B cell (primary cell): ENCODE measurements around the gene NCKIPSD. TPM values are rescaled to one million over a fixed set of nuclear protein-coding genes. Genes with fewer than 3 reads are reported as not detected.
A peak's percentile ranks its signal among the peaks of the same experiment; 100 is the strongest.

ENCODE experiments used
- ATAC-seq: fragments of 200-7000 bp; cut with Tn5 transposase; one replicate; pipeline ENCODE4 v1.10.0; 2021; ENCODE audit warnings: low read depth, mild to moderate bottlenecking, moderate number of reproducible peaks, moderate library complexity
- CTCF ChIA-PET: fragments of 350-600 bp; sonication (Branson Sonifier 250); formaldehyde crosslinking; loops from one replicate; lab custom pipeline; 2021; ENCODE audit warnings: antibody characterized with exemption, inconsistent platforms; lab: Charles Lee
- POLR2A ChIA-PET: fragments of 350-600 bp; sonication (Branson Sonifier 250); formaldehyde crosslinking; loops from one replicate; lab custom pipeline; 2021; ENCODE audit warnings: antibody characterized with exemption; lab: Charles Lee
- DNase-seq: peaks from one replicate; pipeline ENCODE4 v3.0.0; 2013
- H2AFZ ChIP-seq: 2 replicates; pipeline ENCODE4 v1.6.1; 2012; ENCODE audit warnings: mild to moderate bottlenecking, low read depth, low read length; ENCODE audit not compliant: insufficient read depth, poor library complexity, severe bottlenecking
- H3K27ac ChIP-seq, 2 donors: 1 replicate in 1 of 2; 2 replicates in 1 of 2; pipeline ENCODE4 v1.5.1; 2012 to 2013; ENCODE audit warnings: low read length in 2 of 2, mild to moderate bottlenecking in 2 of 2, moderate library complexity in 1 of 2
- H3K27me3 ChIP-seq, 4 experiments: fragments of 200-600 bp in 1 of 4; sonication (generic) in 1 of 4; replicated peaks in 1 of 4; 1 replicate in 2 of 4; 2 replicates in 2 of 4; pipeline versions ENCODE4 v1.6.1 to v1.7.0; 2013 to 2016; ENCODE audit warnings: low read length in 3 of 4, mild to moderate bottlenecking in 2 of 4, mixed read lengths in 1 of 4, moderate library complexity in 1 of 4; ENCODE audit not compliant: insufficient read depth in 4 of 4, control insufficient read depth in 3 of 4; ENCODE audit errors: control extremely low read depth in 1 of 4
- H3K36me3 ChIP-seq, 2 experiments: replicated peaks in 1 of 2; 1 replicate in 1 of 2; 2 replicates in 1 of 2; pipeline versions ENCODE4 v1.6.1 to v1.7.1; 2013; ENCODE audit warnings: low read length in 1 of 2; ENCODE audit not compliant: insufficient read depth in 2 of 2, control insufficient read depth in 1 of 2; ENCODE audit errors: control extremely low read depth in 1 of 2, extremely low read depth in 1 of 2
- H3K4me1 ChIP-seq, 2 donors: fragments of 200-600 bp in 1 of 2; sonication (generic) in 1 of 2; 1 replicate in 1 of 2; 2 replicates in 1 of 2; pipeline versions ENCODE4 v1.5.1 to v1.6.1; 2013 to 2017; ENCODE audit warnings: low read length in 2 of 2; ENCODE audit not compliant: control insufficient read depth in 2 of 2, insufficient read depth in 2 of 2
- H3K4me2 ChIP-seq: replicated peaks from 2 replicates; pipeline ENCODE3; 2012; ENCODE audit warnings: mild to moderate bottlenecking, low read depth, low read length; ENCODE audit not compliant: poor library complexity, severe bottlenecking
- H3K4me3 ChIP-seq, 5 experiments: fragments of 200-600 bp in 1 of 5; sonication (generic) in 1 of 5; 1 replicate in 3 of 5; 2 replicates in 2 of 5; pipeline versions ENCODE4 v1.5.1 to v1.7.0; 2011 to 2016; ENCODE audit warnings: low read length in 4 of 5, mild to moderate bottlenecking in 4 of 5, low read depth in 2 of 5, control low read depth in 1 of 5, moderate library complexity in 1 of 5; ENCODE audit not compliant: insufficient read depth in 1 of 5; ENCODE audit errors: control extremely low read depth in 1 of 5, extremely low read depth in 1 of 5
- H3K79me2 ChIP-seq: fragments of 200-600 bp; sonication (generic); one replicate; pipeline ENCODE4 v1.6.0; 2016; ENCODE audit warnings: low read length; ENCODE audit not compliant: control insufficient read depth, insufficient read depth
- H3K9ac ChIP-seq: fragments of 200-600 bp; sonication (generic); 2 replicates; pipeline ENCODE4 v1.6.1; 2017; ENCODE audit warnings: mild to moderate bottlenecking, low read length, moderate library complexity
- H3K9me3 ChIP-seq, 3 donors: one replicate each; pipeline versions ENCODE4 v1.6.1 to v1.7.1; 2013; ENCODE audit warnings: low read length in 2 of 3; ENCODE audit not compliant: control insufficient read depth in 2 of 3, insufficient read depth in 1 of 3; ENCODE audit errors: control extremely low read depth in 1 of 3
- H4K20me1 ChIP-seq: 2 replicates; pipeline ENCODE4 v1.6.0; 2012; ENCODE audit warnings: mild to moderate bottlenecking, low read length; ENCODE audit not compliant: insufficient read depth, control insufficient read depth, poor library complexity, severe bottlenecking
- H3K27ac Mint-ChIP-seq: one replicate; pipeline ENCODE4 v1.8.0; 2021; ENCODE audit warnings: mixed read lengths
- H3K27me3 Mint-ChIP-seq: one replicate; pipeline ENCODE4 v1.8.0; 2021; ENCODE audit warnings: mixed read lengths
- H3K4me1 Mint-ChIP-seq: one replicate; pipeline ENCODE4 v1.8.0; 2021; ENCODE audit warnings: mixed read lengths
- H3K4me3 Mint-ChIP-seq: one replicate; pipeline ENCODE4 v1.8.0; 2021; ENCODE audit warnings: mixed read lengths
- H3K9me3 Mint-ChIP-seq: one replicate; pipeline ENCODE4 v1.8.0; 2022; ENCODE audit warnings: mixed read lengths; ENCODE audit not compliant: insufficient read depth
- CTCF ChIP-seq: fragments of 200-600 bp; IDR thresholded peaks from one replicate; pipeline ENCODE4 v1.8.0; 2022; ENCODE audit warnings: antibody characterized with exemption, mild to moderate bottlenecking
- EZH2 ChIP-seq: IDR thresholded peaks from 2 replicates; pipeline ENCODE4 v1.6.1; 2012; ENCODE audit warnings: borderline replicate concordance, low read depth, mild to moderate bottlenecking, moderate library complexity, low read length; ENCODE audit not compliant: insufficient read depth, poor library complexity, severe bottlenecking
- WGBS: methylation state at CpG from one replicate; pipeline ENCODE4 v1.1.5; 2013; ENCODE audit warnings: missing lambda C conversion rate; ENCODE audit not compliant: insufficient coverage; 5-methylcytosine and 5-hydroxymethylcytosine counted together
- intact Hi-C: fragments of 100-400 bp; cut with micrococcal nuclease; formaldehyde crosslinking; loops from one replicate; pipeline ENCODE4 v1.10.0; 2022
- polyA plus RNA-seq: library from polyadenylated mRNA; depleted of rRNA; stranded (reverse); fragments of >200 nt; gene quantifications from 2 replicates; pipeline ENCODE4 v1.2.3, GENCODE V29; 2012
- total RNA-seq, 2 donors: library from RNA; stranded (reverse); fragments of 120-200 nt in 1 of 2; gene quantifications; 1 replicate in 1 of 2; 2 replicates in 1 of 2; pipeline versions ENCODE4 v1.2.3 to v1.2.4, GENCODE V29; 2013 to 2022

The NCKIPSD gene
- total and polyA plus RNA-seq, 2 donors (not counting 1 experiment from before 2014, with no cell fraction given), result 19.1 to 24.6 TPM

- H3K9ac ChIP-seq, result no peak overlapping the region
- WGBS, result 89% methylated on average over 6 of the region's 7 CpGs
- Mint-ChIP-seq H3K4me1 (peaks cover 38% of the 10 kb centered on the region), H3K4me3 (no peak overlapping the region), H3K27ac (peak overlapping the region; percentile 32), H3K27me3 (no peaks in the 10 kb centered on the region), H3K9me3 (no peaks in the 10 kb centered on the region)
- ChIA-PET CTCF (interaction anchor here (0.7 to 0.8 kb wide), 2 partner anchors 8 to 31 kb away, joined by 3 read pairs; partner anchors contain the start of gene IP6K2), POLR2A (no interaction called here)
- no peak overlapping the region for H3K27ac ChIP-seq
- H3K27me3 ChIP-seq, result no peaks in the 10 kb centered on the region
- ATAC-seq (no peak), DNase-seq (no peak)
- H3K4me1 ChIP-seq, result peaks cover 9 to 11% of the 10 kb centered on the region in 2 donors
- H4K20me1 ChIP-seq, result peaks cover 76% of the 10 kb centered on the region
- no peak overlapping the region for H3K4me3 ChIP-seq
- H3K79me2 ChIP-seq, result peaks cover 98% of the 10 kb centered on the region
- peaks cover 10 to 54% of the 10 kb centered on the region in 2 experiments for H3K36me3 ChIP-seq
- H3K9me3 ChIP-seq, result no peaks in the 10 kb centered on the region
- intact Hi-C loops, result no loop called here
- TF ChIP-seq EZH2 (no peak), CTCF (no peak)
- H2AFZ ChIP-seq, result no peak overlapping the region
- no peak overlapping the region for H3K4me2 ChIP-seq
Observed at GRCh38 chr3:48709051-48709461, 23.3 kb upstream of the NCKIPSD start.

DNA sequence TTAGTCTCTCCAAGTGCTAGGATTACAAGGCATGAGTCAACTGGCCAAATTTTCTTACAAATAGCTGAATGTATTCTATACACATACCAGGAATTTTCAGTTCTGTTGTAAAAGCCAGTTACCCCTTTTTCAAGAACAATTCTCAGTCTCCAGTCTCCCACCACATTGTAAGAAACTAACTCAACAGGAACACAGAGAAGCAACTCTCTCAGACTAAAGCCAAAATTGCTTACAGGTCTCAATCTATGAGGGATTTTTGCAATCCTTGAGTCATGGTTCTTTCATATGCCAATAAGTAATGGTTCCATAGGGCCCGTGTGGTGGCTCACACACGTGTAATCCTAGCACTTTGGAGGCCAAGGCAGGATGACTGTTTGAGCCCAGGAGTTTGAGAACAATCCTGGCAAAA is 22.8 kb upstream of the NCKIPSD start:
- Histone ChIP-seq H2AFZ (no peak overlapping the region), H3K36me3 (peaks cover 10 to 53% of the 10 kb centered on the region in 2 experiments), H3K9ac (no peak overlapping the region), H3K27me3 (no peaks in the 10 kb centered on the region), H3K4me3 (no peak overlapping the region), H3K79me2 (peaks cover 98% of the 10 kb centered on the region), H3K4me1 (peaks cover 9 to 10% of the 10 kb centered on the region in 2 donors), H3K9me3 (no peaks in the 10 kb centered on the region), H3K27ac (peak overlapping the region in 1 of 2 donors; percentile 28), H4K20me1 (peaks cover 79% of the 10 kb centered on the region), H3K4me2 (no peak overlapping the region)
- ChIA-PET CTCF (interaction anchor here (0.6 to 0.7 kb wide), 2 partner anchors 9 to 163 kb away, joined by 3 read pairs; partner anchors contain the start of gene IP6K2), POLR2A (no interaction called here)
- Mint-ChIP-seq H3K27me3 (no peaks in the 10 kb centered on the region), H3K4me1 (peaks cover 39% of the 10 kb centered on the region), H3K4me3 (no peak overlapping the region), H3K9me3 (no peaks in the 10 kb centered on the region), H3K27ac (no peak overlapping the region)
- WGBS, result 100% methylated on average over 2 of the region's 2 CpGs
- DNase-seq (no peak), ATAC-seq (no peak)
- intact Hi-C loops, result no loop called here
- no peak for TF ChIP-seq EZH2
